SK-N-SH treated with all-trans-retinoic acid at 6 μM for 48 hours (cell line): ENCODE data around the gene CST9.

ENCODE experiments used
- CSRNP3 ChIP-seq: fragments of 250-450 bp; sonication (Bioruptor Pico); IDR thresholded peaks from 2 replicates; pipeline ENCODE4 v1.5.1; 2021; ENCODE audit warnings: mild to moderate bottlenecking, moderate library complexity
- ISL1 ChIP-seq: fragments of 250-450 bp; sonication (Bioruptor Pico); IDR thresholded peaks from 2 replicates; pipeline ENCODE4 v2.1.2; 2022; ENCODE audit warnings: mild to moderate bottlenecking, moderate library complexity
- RARB ChIP-seq: fragments of 250-450 bp; sonication (Bioruptor Pico); IDR thresholded peaks from 2 replicates; pipeline ENCODE4 v1.8.0; 2021; ENCODE audit warnings: mild to moderate bottlenecking, moderate library complexity
- TCF4 ChIP-seq: fragments of 250-450 bp; sonication (Bioruptor Pico); IDR thresholded peaks from 2 replicates; pipeline ENCODE4 v1.8.0; 2021; ENCODE audit warnings: mild to moderate bottlenecking, moderate library complexity, borderline replicate concordance
- TF ChIP-seq, protein P1 (sequence below): fragments of 250-450 bp; sonication (Bioruptor Pico); IDR thresholded peaks from 2 replicates; pipeline ENCODE4 v1.5.1; 2020; ENCODE audit warnings: low read depth, mild to moderate bottlenecking, moderate library complexity

DNA sequence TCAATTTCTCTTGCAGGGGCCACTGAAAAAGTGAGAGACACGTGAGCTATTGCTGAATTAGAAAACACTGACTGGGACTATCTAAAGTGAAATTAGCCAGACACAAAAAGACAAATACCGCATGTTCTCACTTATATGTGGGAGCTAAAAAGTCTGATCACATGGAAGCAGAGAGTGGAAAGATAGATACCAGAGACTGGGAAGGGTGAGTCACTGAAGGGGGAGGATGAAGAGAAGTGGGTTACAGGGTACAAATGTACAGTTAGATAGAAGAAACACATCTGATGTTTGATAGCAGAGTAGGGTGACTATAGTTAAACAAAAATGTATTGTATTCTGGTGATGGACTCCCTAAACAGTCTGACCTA, 18.6 kb upstream of the CST9 start:
- TF ChIP-seq TCF4 (CRISPR knock-in tag): no peak
- no peak for TF ChIP-seq CSRNP3 (CRISPR knock-in tag)
- TF ChIP-seq RARB (CRISPR knock-in tag): no peak
- TF ChIP-seq ISL1 (CRISPR knock-in tag): no peak
- TF ChIP-seq, protein P1, sequence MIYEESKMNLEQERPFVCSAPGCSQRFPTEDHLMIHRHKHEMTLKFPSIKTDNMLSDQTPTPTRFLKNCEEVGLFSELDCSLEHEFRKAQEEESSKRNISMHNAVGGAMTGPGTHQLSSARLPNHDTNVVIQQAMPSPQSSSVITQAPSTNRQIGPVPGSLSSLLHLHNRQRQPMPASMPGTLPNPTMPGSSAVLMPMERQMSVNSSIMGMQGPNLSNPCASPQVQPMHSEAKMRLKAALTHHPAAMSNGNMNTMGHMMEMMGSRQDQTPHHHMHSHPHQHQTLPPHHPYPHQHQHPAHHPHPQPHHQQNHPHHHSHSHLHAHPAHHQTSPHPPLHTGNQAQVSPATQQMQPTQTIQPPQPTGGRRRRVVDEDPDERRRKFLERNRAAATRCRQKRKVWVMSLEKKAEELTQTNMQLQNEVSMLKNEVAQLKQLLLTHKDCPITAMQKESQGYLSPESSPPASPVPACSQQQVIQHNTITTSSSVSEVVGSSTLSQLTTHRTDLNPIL (CRISPR knock-in tag): no peak
